Right atrium auricular region (tissue), 2 donors: ENCODE results near the gene C2orf49. TPM values are rescaled to one million over a fixed set of nuclear protein-coding genes. Genes with fewer than 3 reads are reported as not detected.

Source experiments
- DNase-seq: peaks from one replicate; pipeline ENCODE4 v3.0.0-alpha.2; 2019; ENCODE audit warnings: low spot score
- H3K27ac ChIP-seq, 2 donors: fragments of 200-600 bp; sonication (generic); 1 replicate in 1 of 2; 2 replicates in 1 of 2; pipeline ENCODE4 v1.5.1; 2016 to 2019
- H3K27me3 ChIP-seq, 2 donors: fragments of 200-600 bp; sonication (generic); one replicate each; pipeline versions ENCODE4 v1.5.1 to v1.6.0; 2017 to 2019
- H3K36me3 ChIP-seq: fragments of 200-600 bp; sonication (generic); one replicate; pipeline ENCODE4 v1.5.1; 2016
- H3K4me1 ChIP-seq, 2 donors: fragments of 200-600 bp; sonication (generic); one replicate each; pipeline versions ENCODE4 v1.5.1 to v1.6.0; 2017 to 2019
- H3K4me3 ChIP-seq, 2 donors: fragments of 200-600 bp; sonication (generic); 1 replicate in 1 of 2; 2 replicates in 1 of 2; pipeline ENCODE4 v1.5.1; 2017 to 2019; ENCODE audit warnings: mild to moderate bottlenecking in 1 of 2, moderate library complexity in 1 of 2
- H3K9me3 ChIP-seq, 2 donors: fragments of 200-600 bp; sonication (generic); one replicate each; pipeline ENCODE4 v1.5.1; 2019
- total RNA-seq, 2 donors: library from RNA; depleted of rRNA; stranded (reverse); fragments of >200 nt; gene quantifications; one replicate each; pipeline ENCODE4 v1.1.0, GENCODE V29; 2016
- TF ChIP-seq, protein P1 (sequence below), 2 donors: fragments of 200-600 bp; sonication (generic); IDR thresholded peaks; one replicate each; pipeline ENCODE4 v1.5.1; 2019; ENCODE audit warnings: antibody characterized with exemption in 2 of 2

The C2orf49 gene
- total RNA-seq, 2 donors from 2014 or later = 15.5 to 18.0 TPM

DNA sequence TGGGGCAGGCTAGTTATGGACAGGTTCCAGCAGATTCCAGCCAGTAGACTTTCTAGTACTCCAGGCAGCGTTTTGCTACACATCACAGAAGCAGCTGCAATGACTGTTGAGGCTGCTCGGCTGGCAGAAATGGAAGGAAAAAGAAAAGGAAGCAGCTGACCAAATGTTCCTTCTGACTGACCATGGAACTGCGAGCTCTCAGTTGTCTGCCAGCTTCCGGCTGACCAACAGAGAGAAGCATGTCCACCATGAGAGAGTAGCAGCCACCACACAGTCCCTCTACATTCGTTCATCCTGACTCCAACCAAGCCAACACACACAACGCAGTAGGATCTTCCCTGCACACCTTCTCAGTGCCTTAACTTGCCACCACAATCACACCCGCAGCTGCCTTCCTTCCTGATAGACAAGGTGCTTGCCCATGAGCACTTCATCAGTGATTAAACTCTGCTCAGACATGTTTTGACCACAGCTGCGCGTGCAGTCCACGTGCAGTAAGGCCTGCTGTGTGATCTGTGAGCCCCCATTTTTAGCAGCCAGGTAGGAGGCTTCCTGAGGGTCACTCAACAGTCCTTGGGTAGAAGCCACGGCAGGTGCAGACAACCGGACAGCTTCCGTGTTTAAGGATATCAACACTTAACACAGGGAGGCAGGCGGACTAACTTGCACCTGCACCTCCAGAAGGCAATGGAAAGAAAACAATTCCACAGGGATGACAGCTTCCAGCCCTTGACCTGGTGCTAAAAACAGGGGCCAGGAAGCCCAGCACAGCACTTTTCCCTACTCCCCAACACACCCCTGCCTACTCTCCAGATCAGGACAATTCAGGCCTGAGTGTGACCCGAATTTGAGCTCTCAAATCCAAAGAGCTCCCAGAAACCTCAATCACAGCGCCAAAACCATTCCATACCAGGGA, 8.8 kb upstream of the C2orf49 start:
- no peaks in the 10 kb centered on the region for H3K36me3 ChIP-seq
- peak overlapping the region; percentile 71 to 83 for H3K27ac ChIP-seq
- TF ChIP-seq, protein P1, sequence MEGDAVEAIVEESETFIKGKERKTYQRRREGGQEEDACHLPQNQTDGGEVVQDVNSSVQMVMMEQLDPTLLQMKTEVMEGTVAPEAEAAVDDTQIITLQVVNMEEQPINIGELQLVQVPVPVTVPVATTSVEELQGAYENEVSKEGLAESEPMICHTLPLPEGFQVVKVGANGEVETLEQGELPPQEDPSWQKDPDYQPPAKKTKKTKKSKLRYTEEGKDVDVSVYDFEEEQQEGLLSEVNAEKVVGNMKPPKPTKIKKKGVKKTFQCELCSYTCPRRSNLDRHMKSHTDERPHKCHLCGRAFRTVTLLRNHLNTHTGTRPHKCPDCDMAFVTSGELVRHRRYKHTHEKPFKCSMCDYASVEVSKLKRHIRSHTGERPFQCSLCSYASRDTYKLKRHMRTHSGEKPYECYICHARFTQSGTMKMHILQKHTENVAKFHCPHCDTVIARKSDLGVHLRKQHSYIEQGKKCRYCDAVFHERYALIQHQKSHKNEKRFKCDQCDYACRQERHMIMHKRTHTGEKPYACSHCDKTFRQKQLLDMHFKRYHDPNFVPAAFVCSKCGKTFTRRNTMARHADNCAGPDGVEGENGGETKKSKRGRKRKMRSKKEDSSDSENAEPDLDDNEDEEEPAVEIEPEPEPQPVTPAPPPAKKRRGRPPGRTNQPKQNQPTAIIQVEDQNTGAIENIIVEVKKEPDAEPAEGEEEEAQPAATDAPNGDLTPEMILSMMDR (IDR thresholded peaks at IDR 0.05) = no peak
- H3K4me3 ChIP-seq = peak overlapping the region; percentile 58 to 82
- DNase-seq = no peak
- H3K4me1 ChIP-seq = peaks cover 0 to 22% of the 10 kb centered on the region in 2 donors
- no peaks in the 10 kb centered on the region for H3K9me3 ChIP-seq
- H3K27me3 ChIP-seq = no peaks in the 10 kb centered on the region

DNA sequence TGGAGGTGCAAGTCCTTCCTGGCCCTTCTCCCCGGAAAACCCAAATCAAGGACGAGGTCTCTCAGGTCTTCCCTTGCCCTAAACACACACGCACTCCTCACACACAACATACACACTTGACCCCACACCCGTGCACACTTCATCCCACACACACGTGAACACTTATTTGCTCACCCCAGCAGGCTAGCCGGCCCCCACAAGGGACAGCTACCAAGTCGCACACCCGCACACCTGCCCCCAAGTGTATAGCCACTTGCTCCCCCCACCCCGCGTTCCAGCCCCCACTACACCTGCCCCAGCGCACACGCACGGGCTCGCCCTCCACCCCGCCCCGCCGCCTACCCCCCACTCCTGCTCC, 8.2 kb upstream of the C2orf49 start:
- no peaks in the 10 kb centered on the region for H3K27me3 ChIP-seq
- H3K4me3 ChIP-seq = peak overlapping the region; percentile 58 to 82
- TF ChIP-seq, protein P1 (IDR thresholded peaks at IDR 0.05) = no peak
- H3K36me3 ChIP-seq = no peaks in the 10 kb centered on the region
- peaks cover 0 to 19% of the 10 kb centered on the region in 2 donors for H3K4me1 ChIP-seq
- peak overlapping the region; percentile 71 to 83 for H3K27ac ChIP-seq
- no peaks in the 10 kb centered on the region for H3K9me3 ChIP-seq
- DNase-seq = no peak

DNA sequence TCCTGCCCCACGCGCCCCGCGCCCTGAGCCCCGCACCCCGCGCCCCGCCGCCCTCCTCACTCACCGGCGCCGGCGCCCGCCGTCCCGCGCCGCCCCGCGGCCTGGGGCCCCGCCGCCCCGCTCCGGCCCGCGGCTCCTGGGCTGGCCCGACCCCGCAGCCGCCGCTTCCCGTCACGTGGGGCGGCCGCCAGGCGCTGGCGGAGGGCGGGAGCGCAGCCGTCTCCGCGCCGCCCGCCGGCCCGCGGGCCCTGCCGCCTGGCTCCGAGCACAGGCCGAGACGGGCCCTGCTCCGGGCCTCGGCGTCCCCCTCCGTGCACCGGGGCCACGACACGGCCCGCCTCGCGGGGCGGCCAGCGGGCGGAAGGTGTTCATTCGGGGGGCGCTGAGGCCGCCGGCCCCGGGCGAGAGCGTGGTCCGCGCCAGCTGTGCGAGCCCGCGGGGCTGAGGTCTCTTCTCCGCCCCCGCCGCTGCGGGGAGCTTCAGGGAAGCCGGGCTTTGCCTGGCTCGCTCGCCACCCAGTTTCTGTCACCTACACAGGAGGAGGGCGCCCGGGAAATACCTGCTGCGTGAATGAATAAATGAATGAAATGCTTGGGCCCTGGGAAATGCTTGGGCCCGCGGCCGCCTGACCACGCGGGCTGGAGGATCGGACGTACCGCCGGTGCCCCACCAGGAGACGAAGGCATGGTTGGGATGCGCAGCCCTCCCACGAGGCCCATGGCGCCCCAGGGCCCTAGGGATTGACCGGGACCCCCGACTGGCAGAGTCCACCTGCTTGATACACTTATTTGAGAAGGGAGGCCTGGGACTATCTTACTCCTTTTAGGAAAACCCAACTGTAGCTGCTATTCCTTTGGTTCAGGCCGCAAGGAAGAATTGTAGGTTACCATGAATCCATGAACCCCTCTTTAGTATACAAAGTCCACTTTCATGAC, 7.5 kb upstream of the C2orf49 start, which contains the start of gene TGFBRAP1:
Gene TGFBRAP1, minus strand, starts transcription at position 175 of the 935 bp plus-strand sequence. CDS start 21,434 bp downstream, outside the sequence.
- DNase-seq = no peak
- no peaks in the 10 kb centered on the region for H3K36me3 ChIP-seq
- no peaks in the 10 kb centered on the region for H3K27me3 ChIP-seq
- H3K4me1 ChIP-seq = peaks cover 0 to 19% of the 10 kb centered on the region in 2 donors
- H3K4me3 ChIP-seq = peak within 1 kb of the TSS; percentile 58 to 82
- peak within 1 kb of the TSS; percentile 71 to 83 for H3K27ac ChIP-seq
- TF ChIP-seq, protein P1 (IDR thresholded peaks at IDR 0.05) = no peak
- H3K9me3 ChIP-seq = no peaks in the 10 kb centered on the region

DNA sequence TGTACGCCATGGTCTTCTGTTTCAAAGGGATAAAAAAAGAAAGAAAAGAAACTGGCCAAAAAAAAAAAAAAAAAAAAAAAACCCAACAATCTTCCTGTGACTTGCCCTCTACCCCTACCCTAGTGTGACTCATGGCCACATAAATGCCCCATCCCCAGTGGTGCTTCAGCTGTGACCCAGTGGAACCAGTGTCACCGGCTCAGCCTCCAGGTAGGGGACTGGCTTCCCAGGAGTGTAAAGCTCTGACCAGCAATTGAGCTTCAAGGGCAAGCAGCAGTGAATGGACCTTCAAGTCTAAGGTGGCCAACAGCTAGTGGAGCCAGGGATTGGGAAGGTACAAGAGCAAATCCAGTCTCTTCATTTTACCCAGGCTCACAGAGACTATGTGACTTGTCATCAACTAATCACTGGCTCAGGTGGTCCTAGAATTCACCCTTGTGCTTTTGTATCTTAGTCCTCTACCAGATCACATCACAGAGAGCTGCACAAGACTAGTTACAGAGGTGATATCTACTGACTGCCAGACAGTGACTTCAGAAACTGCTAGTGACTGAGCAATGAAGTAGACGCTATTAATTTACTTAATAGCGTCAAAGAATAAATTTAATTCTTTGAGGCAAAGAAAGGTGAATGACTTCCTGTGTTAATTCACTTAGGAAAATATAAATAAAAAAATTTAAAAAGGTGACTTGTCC, 6.5 kb upstream of the C2orf49 start:
- TF ChIP-seq, protein P1 (IDR thresholded peaks at IDR 0.05) = no peak
- H3K4me3 ChIP-seq = no peak overlapping the region
- no peak for DNase-seq
- H3K27ac ChIP-seq = no peak overlapping the region
- no peaks in the 10 kb centered on the region for H3K27me3 ChIP-seq
- H3K36me3 ChIP-seq = no peaks in the 10 kb centered on the region
- H3K9me3 ChIP-seq = no peaks in the 10 kb centered on the region
- peaks cover 0 to 19% of the 10 kb centered on the region in 2 donors for H3K4me1 ChIP-seq

DNA sequence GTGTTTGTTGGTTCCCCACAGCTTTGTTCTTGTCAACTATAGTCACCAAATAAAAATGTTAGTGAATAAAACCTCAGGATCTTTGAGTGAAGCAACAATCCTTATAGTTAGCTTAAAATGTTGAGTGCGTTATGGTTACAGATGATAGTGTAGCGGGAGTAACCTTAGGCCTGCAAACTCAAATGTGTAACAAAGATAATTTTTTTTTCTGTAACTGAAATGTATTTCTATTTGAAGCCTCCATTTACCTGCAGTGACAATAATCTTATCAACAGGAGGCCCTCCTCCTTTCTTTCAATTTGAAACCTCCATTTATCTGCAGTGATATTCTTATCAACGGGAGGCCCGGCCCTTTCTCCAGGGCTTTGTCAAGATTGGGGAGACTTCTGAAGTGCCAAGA, 3.1 kb upstream of the C2orf49 start:
- Histone ChIP-seq H3K27me3 (no peaks in the 10 kb centered on the region), H3K4me3 (no peak overlapping the region), H3K9me3 (no peaks in the 10 kb centered on the region), H3K36me3 (no peaks in the 10 kb centered on the region), H3K27ac (no peak overlapping the region), H3K4me1 (peaks cover 0 to 29% of the 10 kb centered on the region in 2 donors)
- TF ChIP-seq, protein P1 (IDR thresholded peaks at IDR 0.05) = no peak
- DNase-seq = no peak
